GM21737 (cell line): Measurements from ENCODE around the gene PPARGC1A.

Experiments
- ATAC-seq: cut with Tn5 transposase; IDR thresholded peaks from one replicate; pipeline ENCODE4 v1.9.1; 2021; ENCODE audit warnings: mild to moderate bottlenecking, moderate library complexity; ENCODE audit not compliant: unreplicated experiment

PPARGC1A gene

GRCh38 chr4:23847158-23847557 is 42.7 kb downstream of the PPARGC1A start:
- ATAC-seq = no peak

GRCh38 chr4:23844961-23845360 is 44.9 kb downstream of the PPARGC1A start:
- no peak for ATAC-seq

- ATAC-seq = no peak
Measured at GRCh38 chr4:23839279-23839678, 50.6 kb downstream of the PPARGC1A start.

GRCh38 chr4:23838607-23839006 is 51.2 kb downstream of the PPARGC1A start:
- ATAC-seq = no peak

- no peak for ATAC-seq
Measured at GRCh38 chr4:23838131-23838530, 51.7 kb downstream of the PPARGC1A start.

- no peak for ATAC-seq
Measured at GRCh38 chr4:23837371-23837770, 52.5 kb downstream of the PPARGC1A start.

GRCh38 chr4:23835774-23836478 is 53.9 kb downstream of the PPARGC1A start:
- no peak for ATAC-seq

- ATAC-seq = no peak
Measured at GRCh38 chr4:23828779-23829178, 61.1 kb downstream of the PPARGC1A start.

- ATAC-seq = no peak
Measured at GRCh38 chr4:23828020-23828715, 61.7 kb downstream of the PPARGC1A start.

- no peak for ATAC-seq
Measured at GRCh38 chr4:23822181-23822580, 67.7 kb downstream of the PPARGC1A start.

GRCh38 chr4:23819041-23819511 is 70.8 kb downstream of the PPARGC1A start:
- no peak for ATAC-seq

- no peak for ATAC-seq
Measured at GRCh38 chr4:23818097-23818885, 71.6 kb downstream of the PPARGC1A start.

GRCh38 chr4:23814996-23815660 is 74.7 kb downstream of the PPARGC1A start:
- no peak for ATAC-seq

GRCh38 chr4:23814587-23814986 is 75.3 kb downstream of the PPARGC1A start:
- ATAC-seq = no peak

- ATAC-seq = no peak
Measured at GRCh38 chr4:23811161-23811560, 78.7 kb downstream of the PPARGC1A start.

GRCh38 chr4:23805450-23805851 is 84.4 kb downstream of the PPARGC1A start:
- no peak for ATAC-seq

- no peak for ATAC-seq
Measured at GRCh38 chr4:23789762-23790161, 100.1 kb downstream of the PPARGC1A start.

GRCh38 chr4:23788460-23788859 is 101.4 kb downstream of the PPARGC1A start:
- no peak for ATAC-seq

GRCh38 chr4:23788027-23788426 is 101.8 kb downstream of the PPARGC1A start:
- no peak for ATAC-seq

GRCh38 chr4:23782778-23783437 is 106.9 kb downstream of the PPARGC1A start:
- no peak for ATAC-seq

GRCh38 chr4:23779839-23780238 is 110.0 kb downstream of the PPARGC1A start:
- no peak for ATAC-seq
